Superior temporal gyrus (tissue), 1 donor: ENCODE data around the gene SYAP1.
"Not testable (repeated sequence)": the region's sequence is repeated elsewhere in the genome, so short reads cannot be mapped to it uniquely, and the experiment has no call there.

Experiments
- DNase-seq: peaks from one replicate; pipeline ENCODE4 v3.0.0-alpha.2; 2016; ENCODE audit errors: extremely low spot score

The SYAP1 gene

GRCh38 chrX:16725072-16725471, 5.7 kb downstream of the SYAP1 start:
- no peak for DNase-seq

- not testable (repeated sequence) for DNase-seq
These were observed 7.1 kb downstream of the SYAP1 start for GRCh38 chrX:16726347-16726988.

- no peak for DNase-seq
These were observed 8.2 kb downstream of the SYAP1 start for GRCh38 chrX:16727637-16728036.

GRCh38 chrX:16730450-16730849, 11.0 kb downstream of the SYAP1 start:
- no peak for DNase-seq

GRCh38 chrX:16733013-16733412, 13.6 kb downstream of the SYAP1 start:
- DNase-seq, result no peak

GRCh38 chrX:16737024-16737423, 17.6 kb downstream of the SYAP1 start:
- no peak for DNase-seq

GRCh38 chrX:16739574-16739973, 20.2 kb downstream of the SYAP1 start:
- DNase-seq, result no peak

- DNase-seq, result no peak
These were observed 24.4 kb downstream of the SYAP1 start for GRCh38 chrX:16743604-16744325.

GRCh38 chrX:16745102-16745501, 25.7 kb downstream of the SYAP1 start:
- DNase-seq, result no peak

GRCh38 chrX:16745659-16746058, 26.2 kb downstream of the SYAP1 start:
- no peak for DNase-seq

- no peak for DNase-seq
These were observed 29.0 kb downstream of the SYAP1 start for GRCh38 chrX:16748425-16748824.

- no peak for DNase-seq
These were observed 30.7 kb downstream of the SYAP1 start for GRCh38 chrX:16750136-16750535.

GRCh38 chrX:16754019-16754418, 34.6 kb downstream of the SYAP1 start:
- no peak for DNase-seq

- no peak for DNase-seq
These were observed 37.3 kb downstream of the SYAP1 start for GRCh38 chrX:16756724-16757123.

GRCh38 chrX:16761500-16761899, 42.1 kb downstream of the SYAP1 start:
- DNase-seq, result not testable (repeated sequence)

GRCh38 chrX:16762579-16762978, 43.2 kb downstream of the SYAP1 start:
- no peak for DNase-seq

- no peak for DNase-seq
These were observed 46.2 kb downstream of the SYAP1 start for GRCh38 chrX:16765594-16765993.

- no peak for DNase-seq
These were observed 51.6 kb downstream of the SYAP1 start for GRCh38 chrX:16770970-16771482.

- no peak for DNase-seq
These were observed 52.3 kb downstream of the SYAP1 start for GRCh38 chrX:16771483-16772398.

GRCh38 chrX:16772460-16772859, 53.0 kb downstream of the SYAP1 start:
- no peak for DNase-seq

- DNase-seq, result no peak
These were observed 55.3 kb downstream of the SYAP1 start for GRCh38 chrX:16774746-16775145.

GRCh38 chrX:16778545-16778944, 59.1 kb downstream of the SYAP1 start:
- DNase-seq, result no peak
